ENCODE data around the gene GDAP1L1. TPM values are rescaled to one million over a fixed set of nuclear protein-coding genes. Genes with fewer than 3 reads are reported as not detected.

Gene GDAP1L1
- total and polyA plus RNA-seq, 2 donors (not counting 3 experiments of a cell fraction or from before 2014, with no cell fraction given) = not detected

GRCh38 chr20:44223721-44224120 lies 23.4 kb upstream of the GDAP1L1 start:
- H3K27ac ChIP-seq (ENCODE audit: insufficient read depth, low read depth, low read length) = no peak overlapping the region
- H3K9me1 ChIP-seq (replicated peaks; ENCODE audit: control insufficient read depth, extremely low read depth, insufficient read depth, low read length) = no peaks in the 10 kb centered on the region
- H3K36me3 ChIP-seq (ENCODE audit: control insufficient read depth in 2 of 2, extremely low read depth in 1 of 2, insufficient read depth in 2 of 2, low read length in 2 of 2) = no peaks in the 10 kb centered on the region
- POLR2A ChIA-PET = no interaction called here
- no peak for TF ChIP-seq GATA2 (IDR thresholded peaks at IDR 0.05; ENCODE audit: insufficient read depth, insufficient read length, low read depth, low read length)
- TF ChIP-seq POLR2AphosphoS5 (IDR thresholded peaks at IDR 0.05; ENCODE audit: insufficient read depth, low read depth, low read length) = no peak
- TF ChIP-seq, protein P1, sequence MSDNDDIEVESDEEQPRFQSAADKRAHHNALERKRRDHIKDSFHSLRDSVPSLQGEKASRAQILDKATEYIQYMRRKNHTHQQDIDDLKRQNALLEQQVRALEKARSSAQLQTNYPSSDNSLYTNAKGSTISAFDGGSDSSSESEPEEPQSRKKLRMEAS (IDR thresholded peaks at IDR 0.05; ENCODE audit: insufficient read depth, insufficient read length) = no peak
- no peak for TF ChIP-seq MYC (IDR thresholded peaks at IDR 0.05; ENCODE audit: low read depth, low read length)
- TF ChIP-seq, protein P2, sequence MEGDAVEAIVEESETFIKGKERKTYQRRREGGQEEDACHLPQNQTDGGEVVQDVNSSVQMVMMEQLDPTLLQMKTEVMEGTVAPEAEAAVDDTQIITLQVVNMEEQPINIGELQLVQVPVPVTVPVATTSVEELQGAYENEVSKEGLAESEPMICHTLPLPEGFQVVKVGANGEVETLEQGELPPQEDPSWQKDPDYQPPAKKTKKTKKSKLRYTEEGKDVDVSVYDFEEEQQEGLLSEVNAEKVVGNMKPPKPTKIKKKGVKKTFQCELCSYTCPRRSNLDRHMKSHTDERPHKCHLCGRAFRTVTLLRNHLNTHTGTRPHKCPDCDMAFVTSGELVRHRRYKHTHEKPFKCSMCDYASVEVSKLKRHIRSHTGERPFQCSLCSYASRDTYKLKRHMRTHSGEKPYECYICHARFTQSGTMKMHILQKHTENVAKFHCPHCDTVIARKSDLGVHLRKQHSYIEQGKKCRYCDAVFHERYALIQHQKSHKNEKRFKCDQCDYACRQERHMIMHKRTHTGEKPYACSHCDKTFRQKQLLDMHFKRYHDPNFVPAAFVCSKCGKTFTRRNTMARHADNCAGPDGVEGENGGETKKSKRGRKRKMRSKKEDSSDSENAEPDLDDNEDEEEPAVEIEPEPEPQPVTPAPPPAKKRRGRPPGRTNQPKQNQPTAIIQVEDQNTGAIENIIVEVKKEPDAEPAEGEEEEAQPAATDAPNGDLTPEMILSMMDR (IDR thresholded peaks at IDR 0.05; ENCODE audit: extremely low read depth in 1 of 2, insufficient read depth in 1 of 2, low read depth in 1 of 2, low read length in 2 of 2) = no peak
- no peak for TF ChIP-seq POLR2A (IDR thresholded peaks at IDR 0.05; ENCODE audit: low read depth, low read length)
- no peak for TF ChIP-seq EZH2 (IDR thresholded peaks at IDR 0.05; ENCODE audit: borderline replicate concordance, low read depth, low read length, severe bottlenecking)
- no peak for TF ChIP-seq JUN (IDR thresholded peaks at IDR 0.05; ENCODE audit: borderline replicate concordance, insufficient read depth, insufficient read length, low read depth)
- no peak for TF ChIP-seq FOS (IDR thresholded peaks at IDR 0.05; ENCODE audit: borderline replicate concordance, insufficient read depth, low read length)
- H3K9me3 ChIP-seq (replicated peaks; ENCODE audit: control insufficient read depth, insufficient read depth, low read length) = no peaks in the 10 kb centered on the region
- dilution Hi-C loops (cut with MboI; ENCODE audit: extremely low pct_ligation_motif_present, low sequenced_read_pairs) (no loop called here), intact Hi-C loops (cut with micrococcal nuclease) (no loop called here)
- DNase-seq (ENCODE audit: low read depth, low spot score) (no peak), FAIRE-seq (no peak)
- no TSS peak for BruUV-seq (replicated peaks)
- H3K79me2 ChIP-seq (ENCODE audit: control insufficient read depth, insufficient read depth, low read length) = no peaks in the 10 kb centered on the region
- CTCF ChIA-PET = interaction anchor here (3.1 kb wide), 1 partner anchor 87 kb away, joined by 8 read pairs; the partner anchor contains the start of gene FITM2
- H2AFZ ChIP-seq (ENCODE audit: low read depth, low read length) = no peak overlapping the region
- H3K9ac ChIP-seq (replicated peaks; ENCODE audit: extremely low read depth, insufficient read depth, low read length) = no peak overlapping the region
- no peaks in the 10 kb centered on the region for H4K20me1 ChIP-seq (replicated peaks; ENCODE audit: control insufficient read depth, extremely low read depth, insufficient read depth, low read length)
- no peaks in the 10 kb centered on the region for H3K27me3 ChIP-seq (ENCODE audit: control insufficient read depth in 2 of 2, insufficient read depth in 2 of 2, low read length in 2 of 2)
- no peak overlapping the region for H3K4me3 ChIP-seq (replicated peaks in 1 of 3; ENCODE audit: insufficient read depth in 1 of 3, low read depth in 1 of 3, low read length in 3 of 3)
- H3K4me1 ChIP-seq (ENCODE audit: control insufficient read depth, extremely low read depth, insufficient read depth, low read length) = no peaks in the 10 kb centered on the region
- H3K4me2 ChIP-seq (ENCODE audit: insufficient read depth, low read length) = no peak overlapping the region
